ENCODE measurements around the gene LSR. TPM values are rescaled to one million over a fixed set of nuclear protein-coding genes. Genes with fewer than 3 reads are reported as not detected.
"Not testable (repeated sequence)": the region's sequence is repeated elsewhere in the genome, so short reads cannot be mapped to it uniquely, and the experiment has no call there.

LSR gene
- total RNA-seq, 6 experiments from 2014 or later: 96.6 to 138 (median 112) TPM

DNA sequence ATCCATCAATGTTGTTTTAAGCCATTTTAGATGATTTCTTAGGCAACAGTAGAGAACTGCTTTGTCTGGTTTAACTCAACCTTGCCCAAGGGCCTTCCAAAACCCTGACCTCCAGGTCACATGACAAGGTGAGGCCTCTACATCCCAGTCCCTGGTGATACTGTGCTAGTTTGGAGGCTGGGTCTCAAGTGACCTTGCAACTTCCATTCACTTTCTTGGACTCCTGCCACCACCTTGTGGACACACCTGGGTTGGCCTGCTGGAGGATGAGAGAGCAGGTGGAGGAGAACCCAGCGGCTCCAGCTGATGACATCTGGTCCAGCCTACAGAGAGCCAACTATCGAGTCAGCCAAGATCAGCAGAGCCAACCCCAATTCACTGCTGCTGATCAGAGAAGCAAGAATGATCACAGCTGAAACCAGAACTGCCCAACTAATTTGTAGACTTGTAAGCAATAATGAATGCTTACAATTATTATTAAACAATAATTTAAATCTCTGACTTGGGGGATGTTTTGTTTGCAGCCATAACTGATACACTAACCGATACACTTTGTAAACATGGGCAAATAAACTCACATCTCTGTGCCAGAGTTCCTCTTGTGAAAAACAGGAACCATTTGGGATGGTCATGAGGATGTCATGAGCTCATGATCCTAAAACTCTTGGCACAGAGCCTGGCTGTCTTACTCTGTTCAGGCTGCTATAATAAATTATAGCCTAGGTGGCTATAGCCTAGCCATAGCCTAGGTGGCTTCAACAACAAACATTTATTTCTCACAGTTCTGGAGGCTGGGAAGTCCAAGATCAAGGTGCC, 31.8 kb upstream of the LSR start:
- Histone ChIP-seq H3K4me1 (no peaks in the 10 kb centered on the region), H3K27ac (no peak overlapping the region), H3K36me3 (no peaks in the 10 kb centered on the region), H3K27me3 (no peaks in the 10 kb centered on the region), H3K4me3 (no peak overlapping the region), H3K9me3 (no peaks in the 10 kb centered on the region)
- WGBS (ENCODE audit: insufficient coverage, low coverage, low lambda C conversion rate, missing lambda C conversion rate): 33% methylated on average over 2 of the region's 3 CpGs
- ATAC-seq (peak in 3 of 4 donors; percentile 26 to 48 (median 41)), DNase-seq (no peak)
- TF ChIP-seq CTCF (IDR thresholded peaks at IDR 0.05): no peak
- TF ChIP-seq POLR2A (IDR thresholded peaks at IDR 0.05): no peak
- intact Hi-C loops (cut with DNase I): no loop called here

GRCh38 chr19:35217649-35217990, 31.2 kb upstream of the LSR start:
- no peak overlapping the region for H3K27ac ChIP-seq
- intact Hi-C loops (cut with DNase I): no loop called here

DNA sequence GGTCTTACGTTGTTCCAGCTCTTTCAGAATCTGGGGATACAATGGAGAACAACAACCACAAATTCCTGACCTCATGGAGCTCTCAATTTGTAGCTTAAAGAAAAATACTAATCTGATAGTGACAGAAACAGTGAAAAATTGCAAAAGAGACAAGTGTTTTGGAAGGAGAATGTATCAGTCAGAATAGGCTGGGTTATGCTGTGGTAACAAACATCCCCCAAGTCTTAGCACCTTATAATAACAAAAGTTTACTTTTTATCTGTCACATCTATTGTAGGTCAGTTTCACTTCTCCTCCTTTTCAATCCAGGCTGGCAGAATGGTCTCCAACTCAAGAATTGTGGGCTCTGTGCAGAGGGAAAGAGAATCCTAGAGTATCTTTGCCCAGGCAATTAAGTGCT, 29.8 kb upstream of the LSR start:
- H3K4me1 ChIP-seq: no peaks in the 10 kb centered on the region
- H3K36me3 ChIP-seq: no peaks in the 10 kb centered on the region
- no peaks in the 10 kb centered on the region for H3K27me3 ChIP-seq
- no peak overlapping the region for H3K4me3 ChIP-seq
- H3K9me3 ChIP-seq: no peaks in the 10 kb centered on the region
- intact Hi-C loops (cut with DNase I): no loop called here
- WGBS (ENCODE audit: insufficient coverage, low coverage, low lambda C conversion rate, missing lambda C conversion rate): 78% methylated on average over 1 of the region's 1 CpG
- no peak overlapping the region for H3K27ac ChIP-seq
- no peak for ATAC-seq
- no peak for DNase-seq
- TF ChIP-seq POLR2A (IDR thresholded peaks at IDR 0.05): no peak

More at GRCh38 chr19:35217649-35217990, 31.2 kb upstream of the LSR start:
- H3K4me1 ChIP-seq: no peaks in the 10 kb centered on the region
- ATAC-seq: no peak
- TF ChIP-seq CTCF (IDR thresholded peaks at IDR 0.05): no peak
- no peak for TF ChIP-seq POLR2A (IDR thresholded peaks at IDR 0.05)
- no peak overlapping the region for H3K4me3 ChIP-seq
- H3K9me3 ChIP-seq: no peaks in the 10 kb centered on the region
- DNase-seq: no peak
- H3K36me3 ChIP-seq: no peaks in the 10 kb centered on the region
- H3K27me3 ChIP-seq: no peaks in the 10 kb centered on the region

DNA sequence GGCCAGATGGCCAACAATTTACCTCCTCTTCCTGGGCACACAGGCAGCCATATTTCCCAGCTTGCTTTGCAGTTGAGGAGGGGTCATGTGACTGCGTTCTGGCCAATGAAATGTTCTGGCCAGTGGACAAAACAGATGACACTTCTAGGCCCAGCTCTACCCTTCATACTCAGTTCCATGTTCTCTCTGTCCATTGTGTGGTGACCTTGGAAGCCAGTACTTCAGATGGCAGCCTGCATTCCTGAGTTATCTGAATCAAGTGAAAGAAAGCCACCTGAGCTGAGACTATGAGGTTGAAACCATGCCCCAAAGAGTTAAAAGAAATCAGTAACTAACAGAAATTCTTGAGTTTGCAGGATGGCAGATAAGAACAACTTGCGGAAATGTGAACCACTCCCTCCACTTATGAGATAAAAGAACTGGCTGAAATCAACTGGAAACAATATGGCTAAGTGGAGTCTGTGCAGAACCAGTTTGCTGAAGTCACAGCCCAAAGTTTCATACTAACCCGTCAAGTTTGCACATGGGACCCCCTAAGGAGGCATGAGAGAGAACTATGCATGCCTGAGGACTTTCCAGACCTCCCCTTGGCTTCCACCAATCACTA, 28.4 kb upstream of the LSR start:
- no peaks in the 10 kb centered on the region for H3K4me1 ChIP-seq
- no peak for ATAC-seq
- H3K9me3 ChIP-seq: no peaks in the 10 kb centered on the region
- H3K4me3 ChIP-seq: no peak overlapping the region
- DNase-seq: no peak
- H3K36me3 ChIP-seq: no peaks in the 10 kb centered on the region
- intact Hi-C loops (cut with DNase I): no loop called here
- TF ChIP-seq POLR2A (IDR thresholded peaks at IDR 0.05) (no peak), CTCF (IDR thresholded peaks at IDR 0.05) (no peak)
- 67% methylated on average over 3 of the region's 3 CpGs for WGBS (ENCODE audit: insufficient coverage, low coverage, low lambda C conversion rate, missing lambda C conversion rate)
- no peak overlapping the region for H3K27ac ChIP-seq
- H3K27me3 ChIP-seq: no peaks in the 10 kb centered on the region

- ATAC-seq; H3K4me3 ChIP-seq; intact Hi-C loops (cut with DNase I); H3K36me3 ChIP-seq; H3K4me1 ChIP-seq; H3K27me3 ChIP-seq; DNase-seq; H3K27ac ChIP-seq; H3K9me3 ChIP-seq: not testable (repeated sequence)
- WGBS (ENCODE audit: insufficient coverage, low coverage, low lambda C conversion rate, missing lambda C conversion rate): 78% methylated on average over 3 of the region's 4 CpGs
Observed at GRCh38 chr19:35220973-35221590, 27.7 kb upstream of the LSR start.
